Measurements from ENCODE around the gene SLC66A2. TPM values are rescaled to one million over a fixed set of nuclear protein-coding genes. Genes with fewer than 3 reads are reported as not detected.
"Not testable (repeated sequence)": the region's sequence is repeated elsewhere in the genome, so short reads cannot be mapped to it uniquely, and the experiment has no call there.

The SLC66A2 gene
- polyA plus RNA-seq, 4 donors = 21.1 to 34.6 (median 30.0) TPM

DNA sequence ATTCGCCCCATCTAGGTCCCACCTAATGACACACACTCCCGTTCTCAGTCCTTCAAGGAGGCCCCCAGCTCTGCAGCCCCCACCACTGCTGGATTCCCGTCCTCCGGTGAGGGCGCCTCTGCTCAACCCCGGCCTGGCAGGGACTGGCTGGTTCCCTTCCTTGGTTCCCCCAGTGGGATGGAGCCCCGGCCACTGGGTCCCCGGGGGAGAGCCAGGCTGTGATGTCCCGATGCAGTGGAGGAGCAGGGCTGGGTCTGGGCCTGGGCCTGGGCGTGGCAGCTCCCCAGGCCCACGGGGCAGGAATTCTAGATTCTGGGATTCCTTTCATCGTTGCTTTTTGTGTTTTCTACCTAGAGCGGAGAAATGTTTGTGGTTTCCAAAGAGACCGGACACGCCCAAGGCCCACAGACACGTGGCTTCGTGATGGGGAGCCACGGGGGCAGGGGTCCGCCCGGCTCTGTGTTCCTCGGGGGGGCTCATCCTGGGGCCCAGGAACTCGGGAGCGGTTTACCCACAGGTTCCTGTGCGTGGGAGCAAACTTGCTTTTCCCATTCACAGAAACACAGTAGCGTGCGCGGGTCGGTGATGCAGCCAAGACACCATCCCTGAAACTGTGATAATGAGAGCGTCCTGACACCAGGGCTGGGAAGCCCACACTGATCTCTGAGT is 67.0 kb downstream of the SLC66A2 start:
- no peak for DNase-seq (ENCODE audit: low read depth in 4 of 4, low spot score in 2 of 4)

DNA sequence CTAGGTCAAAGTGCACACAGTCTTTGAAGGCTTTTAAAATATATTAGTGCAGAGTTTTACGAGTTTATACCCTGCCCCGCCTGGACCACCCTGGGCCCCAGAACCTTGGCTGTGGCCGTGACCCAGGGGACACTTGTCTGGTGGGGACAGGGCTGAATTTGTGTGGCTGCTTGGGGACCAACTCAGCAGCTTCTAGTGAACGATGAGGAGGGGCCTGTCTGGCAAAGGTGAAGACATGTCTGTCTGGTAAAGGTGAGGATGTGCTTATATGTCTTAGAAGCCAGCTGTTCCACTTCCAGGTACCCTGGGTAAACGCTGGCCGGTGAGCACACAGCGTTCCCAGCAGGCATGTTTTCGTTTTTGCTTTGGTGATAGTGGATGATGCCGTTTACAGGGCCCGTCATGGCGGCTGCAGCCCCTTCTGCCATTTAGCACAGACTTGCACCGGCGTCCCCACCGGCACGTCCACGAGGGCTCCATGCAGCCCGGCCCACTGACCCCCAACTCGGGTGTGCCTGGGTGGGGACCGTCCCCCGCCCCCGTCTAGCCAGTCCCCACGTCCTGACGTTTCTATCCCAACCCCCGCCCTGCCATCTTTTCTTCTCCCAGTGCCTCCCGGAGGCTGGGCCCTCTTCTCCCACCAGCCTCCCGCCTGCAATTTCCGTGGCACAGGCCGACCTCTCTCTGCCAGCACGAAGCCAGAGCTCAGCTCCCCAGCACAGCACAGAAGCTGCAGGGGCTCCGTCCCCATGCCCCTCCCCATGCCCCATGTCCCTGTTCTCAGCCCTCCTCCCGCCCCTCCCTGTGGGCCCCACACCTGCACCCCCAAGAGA is 67.8 kb downstream of the SLC66A2 start:
- no peak for DNase-seq (ENCODE audit: low read depth in 4 of 4, low spot score in 2 of 4)

DNA sequence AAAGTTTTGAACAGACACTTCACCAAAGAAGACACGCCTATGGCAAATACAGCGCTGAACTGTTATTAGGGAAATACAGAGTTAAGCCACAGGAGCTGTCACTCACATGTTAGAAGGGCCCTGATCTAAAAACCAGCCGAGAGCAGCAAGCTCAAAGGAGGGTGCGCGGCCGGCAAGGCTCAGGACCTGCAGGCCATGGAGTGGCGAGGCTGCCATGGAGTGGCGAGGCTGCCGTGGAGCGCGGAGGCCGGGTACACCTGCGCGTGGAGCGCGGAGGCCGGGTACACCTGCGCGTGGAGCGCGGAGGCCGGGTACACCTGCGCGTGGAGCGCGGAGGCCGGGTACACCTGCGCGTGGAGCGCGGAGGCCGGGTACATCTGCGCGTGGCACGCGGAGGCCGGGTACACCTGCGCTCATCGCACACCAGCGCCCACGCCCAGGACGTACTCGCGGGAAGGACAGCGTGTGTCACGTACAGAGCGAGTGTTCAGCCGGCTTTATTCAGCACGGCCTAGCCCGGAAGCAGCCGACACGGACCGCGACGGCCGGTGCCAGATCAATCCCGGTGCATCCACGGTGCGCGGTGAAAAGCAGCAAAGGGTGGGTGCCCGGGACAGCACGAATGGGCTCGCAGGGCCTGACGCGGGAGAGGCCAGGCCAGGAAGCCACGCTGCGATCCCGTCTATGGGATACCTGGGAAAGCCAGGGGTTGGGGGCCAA is 68.8 kb downstream of the SLC66A2 start:
- DNase-seq (ENCODE audit: low read depth in 4 of 4, low spot score in 2 of 4) = no peak

DNA sequence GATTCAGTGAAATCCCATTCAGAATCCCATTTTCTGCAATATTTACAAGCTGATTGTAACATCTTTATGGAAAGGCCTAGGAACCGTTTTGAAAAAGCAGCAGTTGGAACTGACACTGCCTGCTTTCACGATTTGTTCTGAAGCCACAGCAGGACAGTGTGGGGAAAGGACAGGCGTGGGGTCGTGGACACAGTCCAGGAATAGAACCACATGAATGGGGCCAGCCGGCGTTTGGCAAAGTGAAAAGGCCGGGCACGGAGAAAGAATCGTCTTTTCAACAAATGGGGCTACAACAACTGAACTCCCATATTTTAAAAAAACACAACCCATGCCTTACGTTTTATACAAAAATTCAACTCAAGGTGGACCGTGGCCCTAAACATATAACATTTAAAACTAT is 69.8 kb downstream of the SLC66A2 start:
- DNase-seq (ENCODE audit: low read depth in 4 of 4, low spot score in 2 of 4) = no peak

DNA sequence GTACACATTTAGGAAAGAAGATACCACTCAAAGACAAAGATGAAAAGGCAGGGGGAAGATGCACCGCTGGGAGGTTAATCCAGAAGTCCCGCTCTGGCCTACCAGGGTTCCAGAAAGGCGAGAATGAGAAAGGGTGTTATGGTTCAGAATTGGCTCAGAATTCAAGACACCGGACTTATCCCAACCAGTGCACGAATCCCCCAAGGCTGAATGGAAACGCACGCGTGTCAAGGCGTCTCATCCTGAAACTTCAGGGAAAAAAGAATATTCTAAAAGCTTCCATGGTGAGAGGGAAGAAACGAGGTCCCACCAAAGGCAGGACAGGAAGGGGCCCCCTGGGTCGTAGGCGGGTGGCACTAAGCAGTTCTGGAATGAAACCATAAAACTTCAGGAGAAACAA is 71.9 kb downstream of the SLC66A2 start:
- DNase-seq (ENCODE audit: low read depth in 4 of 4, low spot score in 2 of 4) = no peak

DNA sequence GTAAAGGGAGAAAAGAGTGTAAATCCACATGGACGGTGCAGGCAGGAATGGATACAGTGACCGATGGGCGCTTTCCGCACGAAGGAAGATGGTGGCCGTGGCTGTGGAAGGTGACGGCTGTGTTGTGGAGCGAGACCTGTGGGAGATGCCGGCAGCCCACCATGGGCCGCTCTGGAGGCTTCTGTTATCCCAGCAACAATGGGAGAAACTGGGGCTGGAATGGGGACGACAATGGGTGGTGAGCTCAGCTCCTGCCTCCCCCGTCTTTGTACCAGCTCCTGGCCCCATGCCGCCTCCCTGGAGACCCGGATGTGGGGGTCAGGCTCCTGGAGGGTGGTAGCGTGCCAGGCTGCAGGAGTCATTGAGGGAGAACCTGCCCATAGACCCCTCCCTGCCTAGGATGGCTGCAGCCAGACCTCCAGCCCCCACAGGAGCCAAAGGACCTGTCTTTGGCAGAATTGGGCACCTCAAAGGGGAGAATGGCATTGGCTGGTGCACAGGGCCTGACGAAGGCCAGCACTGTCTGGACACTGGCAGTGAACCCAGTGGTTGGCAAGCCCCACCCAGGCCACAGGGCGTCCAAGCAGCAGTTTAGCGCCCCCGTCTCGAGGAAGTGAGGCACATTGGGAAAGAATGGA is 72.6 kb downstream of the SLC66A2 start:
- no peak for DNase-seq (ENCODE audit: low read depth in 4 of 4, low spot score in 2 of 4)

DNA sequence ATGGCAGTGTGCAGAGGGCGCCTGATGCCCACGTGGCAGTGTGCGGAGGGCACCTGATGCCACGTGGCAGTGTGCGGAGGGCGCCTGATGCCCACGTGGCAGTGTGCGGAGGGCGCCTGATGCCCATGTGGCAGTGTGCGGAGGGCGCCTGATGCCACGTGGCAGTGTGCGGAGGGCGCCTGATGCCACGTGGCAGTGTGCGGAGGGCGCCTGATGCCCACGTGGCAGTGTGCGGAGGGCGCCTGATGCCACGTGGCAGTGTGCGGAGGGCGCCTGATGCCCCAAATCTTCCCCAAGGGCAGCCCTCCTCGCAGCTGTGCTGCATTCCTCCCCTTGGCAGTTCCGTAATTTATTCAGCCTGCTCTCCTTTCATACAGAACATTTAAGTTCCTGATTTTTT is 73.2 kb downstream of the SLC66A2 start:
- not testable (repeated sequence) for DNase-seq (ENCODE audit: low read depth in 4 of 4, low spot score in 2 of 4)

DNA sequence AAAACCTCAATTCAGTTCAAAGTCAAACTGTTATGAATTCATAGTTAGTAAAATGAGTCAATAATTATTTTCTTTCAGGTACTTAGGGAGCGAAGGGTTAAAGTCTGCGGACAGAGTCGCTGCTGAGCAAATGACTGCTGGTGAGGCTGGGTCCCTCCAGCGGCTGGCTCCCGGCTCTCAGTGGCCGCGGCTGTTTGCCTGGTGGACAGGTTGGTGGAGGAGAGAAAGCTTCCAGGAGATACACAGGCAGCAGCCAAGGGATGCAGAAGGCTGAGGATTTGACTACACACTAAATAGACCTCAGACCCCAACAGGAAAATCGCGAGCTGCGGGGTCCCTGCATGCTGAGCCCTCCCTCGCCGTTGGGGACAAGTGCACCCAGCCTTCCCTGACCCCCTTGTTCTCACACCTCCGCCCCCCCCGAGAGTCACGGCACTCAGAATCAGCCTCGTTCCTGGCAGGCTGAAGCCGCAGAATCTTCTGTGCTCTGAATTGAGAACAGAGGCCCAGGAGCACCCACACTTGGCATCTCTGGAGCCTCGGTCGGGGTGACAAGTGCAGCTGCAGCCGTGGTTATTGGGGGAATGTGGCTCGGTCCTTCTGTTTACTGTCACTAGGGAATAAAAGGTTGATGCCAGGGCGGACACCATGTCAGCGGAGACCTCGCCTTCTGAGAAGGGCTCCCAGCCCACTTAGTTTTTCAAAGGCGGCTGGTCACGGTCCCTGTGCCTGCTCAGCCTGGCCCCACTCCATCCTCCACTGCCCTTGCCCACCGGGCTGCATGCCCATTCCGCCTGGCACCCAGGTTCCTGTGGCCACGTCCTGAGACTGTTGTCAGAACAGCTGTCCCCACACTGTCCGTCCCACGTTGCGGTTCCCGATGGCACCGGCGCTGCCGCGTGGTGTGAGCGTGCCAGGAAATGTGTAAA is 74.0 kb downstream of the SLC66A2 start:
- DNase-seq (ENCODE audit: low read depth in 4 of 4, low spot score in 2 of 4) = no peak

DNA sequence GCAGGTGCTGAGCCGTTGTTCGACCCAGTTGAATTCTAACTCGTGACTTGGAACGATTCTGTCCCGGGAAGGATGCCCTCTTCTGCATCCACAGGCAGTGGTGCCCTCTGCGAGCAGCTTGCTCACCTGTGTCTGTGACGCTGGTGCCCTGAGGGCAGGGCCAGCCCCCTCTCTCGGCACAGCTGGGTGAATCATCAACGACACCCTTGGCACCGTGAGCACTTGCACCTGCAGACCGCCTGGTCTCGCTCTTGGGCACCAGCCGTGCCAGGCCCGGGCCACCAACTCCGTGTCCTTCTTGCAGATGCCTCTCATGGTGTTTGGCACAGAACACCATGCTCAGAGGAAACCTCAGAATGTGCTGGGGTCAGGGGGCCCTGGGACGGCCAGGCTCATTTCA is 75.0 kb downstream of the SLC66A2 start:
- no peak for DNase-seq (ENCODE audit: low read depth in 4 of 4, low spot score in 2 of 4)

DNA sequence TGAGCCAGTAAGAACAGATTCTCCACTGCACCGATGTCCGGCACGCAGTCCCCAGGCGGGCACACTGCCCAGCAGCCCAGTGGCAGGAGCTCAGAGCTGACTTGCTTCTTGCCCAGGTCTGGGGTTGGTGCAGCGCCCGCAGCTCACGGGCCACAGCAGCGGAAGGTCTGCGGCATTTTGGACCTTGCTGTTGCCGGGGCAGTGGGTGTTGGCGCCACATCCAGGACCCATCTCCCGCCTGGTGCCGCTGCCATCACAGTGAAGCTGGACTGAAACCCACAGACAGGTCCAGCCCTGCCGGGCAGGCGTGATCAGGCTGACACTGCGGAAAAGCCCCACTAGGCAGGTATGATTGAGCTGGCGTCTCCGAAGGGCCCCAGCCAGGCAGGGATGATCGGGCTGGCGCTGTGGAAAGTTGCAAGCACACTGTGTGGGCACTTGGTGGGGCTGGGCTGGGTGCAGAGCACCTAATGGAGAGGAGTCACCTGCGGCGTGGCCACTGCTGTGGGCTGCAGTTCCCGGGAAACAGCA is 75.5 kb downstream of the SLC66A2 start:
- DNase-seq (ENCODE audit: low read depth in 4 of 4, low spot score in 2 of 4) = no peak

DNA sequence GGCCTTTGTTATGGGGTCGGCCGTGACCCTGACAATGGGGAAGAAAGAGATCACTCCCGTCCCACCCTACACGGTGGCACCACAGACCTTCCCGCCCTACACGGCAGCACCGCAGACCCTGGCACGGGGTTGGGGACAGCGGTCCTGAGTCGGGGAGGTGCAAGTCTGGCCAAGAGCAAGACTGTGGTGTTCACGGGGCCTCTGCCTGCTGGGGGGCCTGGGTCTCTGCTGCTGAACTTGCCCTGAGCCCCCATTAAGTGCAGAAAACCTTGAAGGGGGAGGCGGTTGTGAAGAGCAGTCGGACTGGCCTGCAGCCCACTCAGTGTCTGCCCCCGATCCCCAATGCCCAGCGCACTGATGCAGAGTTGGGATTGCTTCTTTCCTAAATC is 75.9 kb downstream of the SLC66A2 start:
- no peak for DNase-seq (ENCODE audit: low read depth in 4 of 4, low spot score in 2 of 4)

DNA sequence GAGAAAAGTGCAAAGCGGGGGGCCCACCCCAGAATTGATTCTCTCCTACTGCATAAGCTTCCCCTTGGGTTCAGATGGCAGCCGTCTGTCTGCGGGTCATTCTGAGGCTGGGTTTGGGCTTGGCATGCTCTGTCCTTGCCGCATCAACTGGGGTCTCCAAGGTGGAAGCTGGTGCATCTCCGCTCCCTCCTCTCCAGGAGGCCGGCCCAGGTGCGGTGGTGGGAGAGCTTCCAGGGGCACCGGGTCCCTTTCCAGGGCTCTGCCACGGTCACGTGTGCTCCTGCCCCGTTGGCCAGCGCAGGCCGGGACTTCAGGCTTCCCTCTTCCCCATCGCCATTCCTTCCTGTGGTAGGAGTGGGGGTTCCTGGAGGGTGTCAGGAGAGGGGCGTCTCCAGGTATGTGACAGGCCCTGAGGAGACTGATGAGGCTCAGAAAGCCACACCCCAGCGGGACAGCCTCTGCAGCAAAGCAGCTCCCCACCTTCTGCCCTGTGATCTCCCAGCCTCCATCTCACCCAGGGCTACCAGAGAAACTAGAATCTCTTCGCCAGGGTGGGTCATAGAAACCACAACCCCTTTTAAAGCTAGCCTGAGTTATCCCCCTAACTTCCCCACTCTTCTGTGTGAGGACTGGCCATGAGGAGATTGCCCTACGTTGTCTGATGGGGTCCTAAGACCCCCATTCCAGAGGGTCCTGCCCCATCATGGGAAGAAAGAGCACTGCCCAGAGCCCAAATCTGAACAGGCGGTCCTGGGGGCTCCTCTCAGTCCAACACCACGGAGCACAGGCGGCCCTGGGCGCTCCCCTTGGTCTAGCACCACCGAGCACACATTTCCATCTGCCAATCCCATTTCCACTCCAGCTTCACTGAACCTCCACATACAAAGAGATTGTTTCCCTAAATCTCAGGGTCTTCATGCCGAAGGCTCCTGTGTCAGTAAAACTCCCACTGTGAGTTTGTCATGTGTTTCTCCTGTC is 76.6 kb downstream of the SLC66A2 start:
- DNase-seq (ENCODE audit: low read depth in 4 of 4, low spot score in 2 of 4) = no peak

DNA sequence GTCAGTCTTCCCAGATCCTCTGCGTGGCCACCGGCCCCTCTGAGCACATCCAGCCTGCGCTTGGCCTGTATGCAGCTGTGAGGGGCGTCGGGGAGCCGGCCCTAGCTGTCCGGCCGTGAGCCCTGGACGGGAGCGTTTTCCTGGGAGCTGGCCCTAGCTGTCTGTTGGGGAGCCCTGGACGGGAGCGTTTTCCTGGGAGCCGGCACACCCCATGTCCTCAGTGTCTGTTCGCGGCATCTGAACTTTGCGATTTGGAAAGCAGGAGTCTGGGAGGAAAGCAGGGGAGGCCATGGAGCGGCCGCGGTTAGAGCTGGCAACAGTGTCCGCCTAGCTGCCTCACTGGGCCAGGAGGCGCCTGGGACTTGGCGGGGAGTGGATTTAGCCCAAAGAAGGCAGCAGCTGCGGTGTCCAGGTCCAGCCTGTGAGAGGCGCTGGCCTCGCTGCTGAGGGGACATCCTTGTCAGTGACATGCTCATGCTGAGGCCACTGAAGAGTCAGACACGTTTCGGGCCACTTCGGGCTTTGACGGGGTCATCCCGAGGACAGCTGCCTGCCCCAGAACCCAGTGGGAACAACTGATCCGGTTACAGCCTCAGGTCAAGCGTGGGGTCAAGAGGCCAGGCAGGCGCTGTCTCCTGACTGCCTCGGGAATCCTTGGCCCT is 77.9 kb downstream of the SLC66A2 start:
- DNase-seq (ENCODE audit: low read depth in 4 of 4, low spot score in 2 of 4) = no peak

DNA sequence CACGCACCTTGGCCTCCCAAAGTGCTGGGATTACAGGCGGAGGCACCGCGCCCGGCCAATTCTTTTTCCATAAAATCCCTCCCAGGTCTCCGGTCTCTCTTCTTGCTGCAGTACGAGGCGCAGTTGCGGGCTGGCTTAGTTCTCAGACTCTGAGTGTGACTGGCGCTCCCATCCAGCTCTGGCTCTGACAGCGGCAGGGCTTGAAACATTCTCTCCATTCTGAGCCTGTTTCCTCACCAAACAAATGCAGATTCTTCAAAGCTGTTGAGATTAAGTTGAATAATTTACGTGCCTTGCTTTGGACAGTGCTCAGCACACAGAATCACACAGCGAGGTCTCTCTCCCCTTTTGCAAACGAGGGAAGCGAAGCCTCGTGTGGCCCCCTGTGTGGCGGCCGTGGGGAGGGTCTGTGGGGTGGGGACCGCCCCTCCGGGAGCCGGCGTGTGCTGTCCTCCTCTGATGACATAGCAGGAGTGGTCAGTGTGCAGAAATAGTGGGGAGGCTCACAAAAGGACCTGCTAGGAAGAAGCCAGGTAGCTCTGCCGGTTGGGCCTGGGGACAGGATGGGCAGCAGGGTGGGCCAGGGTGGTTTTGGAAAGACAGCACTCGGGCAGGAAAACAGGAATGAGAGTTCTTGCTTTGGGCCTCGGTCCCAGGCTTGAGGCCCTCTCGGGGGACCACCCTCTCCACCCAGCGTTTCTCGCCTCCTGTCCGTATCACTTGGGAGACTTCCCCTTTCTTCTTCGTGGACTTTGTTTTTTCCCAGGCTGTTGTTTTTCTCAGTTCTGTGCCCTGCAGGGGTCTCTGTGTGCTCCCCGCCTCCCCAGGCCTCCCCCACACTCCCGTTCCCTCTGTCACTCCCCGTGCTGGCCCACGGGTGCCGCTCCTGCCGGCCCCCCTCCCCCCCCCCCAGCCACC is 78.7 kb downstream of the SLC66A2 start:
- no peak for DNase-seq (ENCODE audit: low read depth in 4 of 4, low spot score in 2 of 4)

DNA sequence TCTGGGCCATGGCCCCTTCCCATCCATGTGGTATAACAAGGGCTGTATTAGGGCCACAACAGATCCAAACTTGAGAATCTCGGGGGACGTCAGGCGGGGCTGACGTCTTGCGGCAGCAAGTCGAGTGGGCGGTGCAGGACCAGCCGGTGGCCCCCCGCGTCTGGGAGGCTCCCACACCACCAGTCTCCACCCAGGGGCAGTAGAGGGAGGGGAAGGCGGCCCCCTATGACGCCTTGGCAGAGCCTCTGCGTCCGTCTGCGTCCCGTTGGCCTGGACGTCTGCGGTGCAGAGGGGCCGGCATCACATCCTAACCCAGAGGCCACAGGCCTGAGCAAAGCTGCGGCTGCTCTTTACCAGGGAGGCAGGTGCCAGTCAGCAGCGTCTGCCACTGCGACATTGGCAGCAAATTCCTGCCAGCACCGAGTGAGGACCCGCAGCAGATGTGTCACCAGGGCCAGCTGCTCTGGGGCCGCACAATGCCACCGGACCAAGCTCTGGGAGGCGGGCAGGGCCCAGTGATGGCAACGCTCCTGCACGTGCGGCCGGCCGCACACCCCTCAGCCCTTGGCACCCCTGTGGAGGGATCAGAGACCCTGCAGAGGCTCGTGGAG is 79.9 kb downstream of the SLC66A2 start:
- no peak for DNase-seq (ENCODE audit: low read depth in 4 of 4, low spot score in 2 of 4)

DNA sequence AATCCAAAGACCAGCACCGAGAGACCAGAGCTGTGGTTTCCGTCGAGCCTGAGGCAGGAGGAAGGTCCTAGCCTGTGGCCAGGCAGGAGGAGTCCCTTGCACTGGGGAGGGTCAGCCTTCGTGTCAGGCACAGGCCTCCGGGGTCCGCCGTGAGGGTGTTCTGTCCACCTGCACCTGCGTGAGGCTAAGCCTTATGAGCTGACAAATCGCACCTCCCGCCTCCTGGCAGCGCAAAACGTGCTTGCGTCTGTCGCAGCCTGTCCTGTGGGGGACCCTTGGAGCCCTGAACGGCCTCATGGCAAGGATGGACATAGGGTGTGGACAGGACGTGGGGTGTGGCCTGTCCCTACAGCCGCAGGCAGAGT is 80.4 kb downstream of the SLC66A2 start:
- no peak for DNase-seq (ENCODE audit: low read depth in 4 of 4, low spot score in 2 of 4)
